Cerebellar cortex (tissue), 1 donor: ENCODE measurements around the gene AHDC1.

Source experiments
- DNase-seq: peaks from one replicate; pipeline ENCODE4 v3.0.0-alpha.2; 2015; ENCODE audit warnings: low spot score

AHDC1 gene

GRCh38 chr1:27597516-27598294 lies 6.2 kb downstream of the AHDC1 start:
- DNase-seq: no peak

GRCh38 chr1:27596986-27597385 lies 7.0 kb downstream of the AHDC1 start:
- DNase-seq: no peak

GRCh38 chr1:27596261-27596660 lies 7.7 kb downstream of the AHDC1 start:
- no peak for DNase-seq

GRCh38 chr1:27595597-27595996 lies 8.3 kb downstream of the AHDC1 start:
- DNase-seq: no peak

- DNase-seq: no peak
Measured at GRCh38 chr1:27594564-27595510, 9.1 kb downstream of the AHDC1 start.

GRCh38 chr1:27593678-27594563 lies 10.0 kb downstream of the AHDC1 start:
- no peak for DNase-seq

- no peak for DNase-seq
Measured at GRCh38 chr1:27592931-27593677, 10.8 kb downstream of the AHDC1 start.

GRCh38 chr1:27592232-27592930 lies 11.6 kb downstream of the AHDC1 start:
- DNase-seq: no peak

GRCh38 chr1:27591622-27592021 lies 12.3 kb downstream of the AHDC1 start:
- no peak for DNase-seq

- DNase-seq: no peak
Measured at GRCh38 chr1:27590917-27591508, 12.9 kb downstream of the AHDC1 start.

- no peak for DNase-seq
Measured at GRCh38 chr1:27589841-27590426, 14.0 kb downstream of the AHDC1 start.

GRCh38 chr1:27589441-27589840 lies 14.5 kb downstream of the AHDC1 start:
- no peak for DNase-seq

GRCh38 chr1:27588256-27589232 lies 15.4 kb downstream of the AHDC1 start:
- no peak for DNase-seq

GRCh38 chr1:27585684-27586083 lies 18.3 kb downstream of the AHDC1 start:
- no peak for DNase-seq

- no peak for DNase-seq
Measured at GRCh38 chr1:27584453-27584852, 19.5 kb downstream of the AHDC1 start.

GRCh38 chr1:27583479-27583878 lies 20.5 kb downstream of the AHDC1 start:
- no peak for DNase-seq

- DNase-seq: no peak
Measured at GRCh38 chr1:27581823-27582243, 22.1 kb downstream of the AHDC1 start.

GRCh38 chr1:27577504-27578188 lies 26.3 kb downstream of the AHDC1 start:
- DNase-seq: no peak
